Spinal cord (tissue), 10 donors: ENCODE results near the gene SH3PXD2B. TPM values are rescaled to one million over a fixed set of nuclear protein-coding genes. Genes with fewer than 3 reads are reported as not detected.

ENCODE experiments used
- DNase-seq, 6 donors: peaks; one replicate each; pipeline versions ENCODE4 v3.0.0 to v3.0.0-alpha.2; 2013 to 2015; ENCODE audit warnings: low spot score in 6 of 6, low read depth in 4 of 6
- H3K27ac ChIP-seq: one replicate; pipeline ENCODE4 v1.5.1; 2013; ENCODE audit warnings: low read depth, low read length, control low read depth
- H3K27me3 ChIP-seq: one replicate; pipeline ENCODE4 v1.6.1; 2013; ENCODE audit warnings: low read length; ENCODE audit not compliant: control insufficient read depth, insufficient read depth
- H3K36me3 ChIP-seq: one replicate; pipeline ENCODE4 v1.6.1; 2013; ENCODE audit warnings: low read length; ENCODE audit not compliant: control insufficient read depth, insufficient read depth
- H3K4me1 ChIP-seq: one replicate; pipeline ENCODE4 v1.6.1; 2013; ENCODE audit warnings: low read length; ENCODE audit not compliant: control insufficient read depth, insufficient read depth
- H3K4me3 ChIP-seq: one replicate; pipeline ENCODE4 v1.5.1; 2013; ENCODE audit warnings: low read depth, low read length, control low read depth
- H3K9me3 ChIP-seq: one replicate; pipeline ENCODE4 v1.6.1; 2013; ENCODE audit warnings: low read length; ENCODE audit not compliant: control insufficient read depth, insufficient read depth
- WGBS: methylation state at CpG from one replicate; pipeline ENCODE4 v1.1.5; 2013; ENCODE audit warnings: missing lambda C conversion rate; ENCODE audit not compliant: insufficient coverage; 5-methylcytosine and 5-hydroxymethylcytosine counted together
- polyA plus RNA-seq, 2 donors: library from polyadenylated mRNA; unstranded; fragments of 120-200 nt; gene quantifications; one replicate each; pipeline ENCODE4 v1.2.1, GENCODE V29; 2013; ENCODE audit not compliant: insufficient read length in 2 of 2
- total RNA-seq, 2 donors: library from RNA; depleted of rRNA in 1 of 2; stranded (reverse); fragments of 120-200 nt in 1 of 2; fragments of >200 nt in 1 of 2; gene quantifications; one replicate each; pipeline versions ENCODE4 v1.2.3 to v1.2.4, GENCODE V29; 2013 to 2014
- donor health status: healthy.

SH3PXD2B gene
- total and polyA plus RNA-seq, 4 donors: 18.3 to 64.8 (median 42.5) TPM

- 100% methylated on average over 1 of the region's 2 CpGs for whole genome bisulfite sequencing
- no peak overlapping the region for H3K27ac ChIP-seq
- H3K4me1 ChIP-seq: peaks cover 66% of the 10 kb centered on the region
- H3K4me3 ChIP-seq: no peak overlapping the region
- no peaks in the 10 kb centered on the region for H3K9me3 ChIP-seq
- H3K36me3 ChIP-seq: peaks cover 5% of the 10 kb centered on the region
- no peaks in the 10 kb centered on the region for H3K27me3 ChIP-seq
- DNase-seq: no peak
Measured at GRCh38 chr5:172430354-172430753, 24.0 kb downstream of the SH3PXD2B start.

DNA sequence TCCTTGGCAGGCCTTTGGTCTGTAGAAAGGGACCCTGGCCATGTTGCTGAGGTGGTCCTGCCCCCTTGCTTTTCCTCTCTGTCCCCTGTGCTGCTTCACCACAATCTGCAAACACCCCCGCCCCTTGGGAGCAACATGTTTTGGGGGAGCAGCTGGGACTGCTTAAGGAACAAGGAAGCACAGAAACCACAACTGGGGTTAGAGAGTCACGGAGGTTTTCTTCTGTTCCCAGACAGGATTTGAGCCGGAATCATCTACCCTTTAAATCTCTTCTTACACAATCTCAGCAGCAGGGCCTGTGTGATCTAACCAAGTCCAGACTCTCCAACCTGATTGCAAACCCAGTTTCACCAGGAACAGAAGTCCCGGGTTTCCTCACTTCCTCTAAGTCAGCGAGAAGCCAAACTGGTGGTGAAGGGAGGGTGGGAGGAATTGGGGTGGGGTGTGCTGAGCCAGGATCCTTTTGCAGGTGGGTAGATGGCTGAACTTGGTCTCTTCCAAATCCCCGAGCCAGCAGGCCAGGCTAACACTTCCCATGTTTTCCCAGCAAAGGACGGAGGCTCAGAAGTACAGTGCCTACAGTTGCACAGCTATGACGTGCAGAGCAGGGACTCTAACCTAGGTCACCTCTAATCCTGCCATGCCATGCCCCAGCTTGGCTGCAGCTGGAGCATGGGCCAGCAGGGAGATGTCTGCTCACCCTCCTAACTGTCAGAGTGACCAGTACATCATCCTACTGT lies 25.0 kb downstream of the SH3PXD2B start:
- H3K36me3 ChIP-seq: peaks cover 8% of the 10 kb centered on the region
- H3K4me1 ChIP-seq: peaks cover 67% of the 10 kb centered on the region
- H3K27me3 ChIP-seq: no peaks in the 10 kb centered on the region
- H3K27ac ChIP-seq: no peak overlapping the region
- H3K4me3 ChIP-seq: no peak overlapping the region
- H3K9me3 ChIP-seq: no peaks in the 10 kb centered on the region
- WGBS: 75% methylated on average over 4 of the region's 8 CpGs
- no peak for DNase-seq

DNA sequence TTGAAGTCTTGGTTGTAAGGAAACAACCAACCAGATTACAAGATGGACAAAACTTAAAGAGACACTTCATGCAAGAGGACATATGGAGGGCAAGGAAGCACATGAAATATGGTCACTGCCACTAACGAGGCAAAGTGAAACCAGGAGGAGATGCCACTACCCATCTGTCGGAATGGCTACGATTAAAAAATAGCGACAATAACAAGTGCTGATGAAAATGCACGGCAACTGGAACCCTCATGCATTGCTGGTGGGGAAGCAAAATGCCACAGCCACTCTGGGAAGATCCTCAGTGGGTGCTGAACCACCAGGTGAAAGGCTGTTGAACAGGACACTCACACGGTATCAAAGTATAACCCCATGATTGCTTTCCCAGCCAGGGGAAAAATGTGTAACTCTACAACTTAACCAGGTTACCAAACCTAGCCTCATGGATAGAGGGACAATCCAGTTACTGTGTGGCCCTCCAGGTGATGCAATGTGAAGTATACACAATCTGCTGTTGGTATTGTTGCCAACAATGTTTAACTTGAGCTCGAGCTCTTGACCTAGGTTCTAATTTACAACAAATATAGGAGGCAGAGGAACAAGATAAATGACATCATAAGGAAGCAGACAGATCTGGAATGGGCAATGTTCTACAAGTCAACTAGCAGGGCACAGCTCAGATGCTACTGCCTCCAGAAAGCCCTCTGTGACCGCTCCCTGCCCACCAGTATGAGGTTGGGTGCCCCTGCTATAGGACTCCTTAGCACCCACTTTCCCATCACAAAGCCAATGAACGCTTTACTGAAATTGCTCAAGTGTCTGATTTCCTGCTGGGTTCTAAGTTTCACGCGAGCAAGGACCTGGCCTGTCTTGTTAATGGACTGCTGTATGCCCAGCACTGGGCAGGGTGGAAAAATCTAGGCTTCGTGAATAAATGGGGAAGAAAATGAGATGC lies 25.8 kb downstream of the SH3PXD2B start:
- no peak overlapping the region for H3K4me3 ChIP-seq
- H3K4me1 ChIP-seq: peaks cover 60% of the 10 kb centered on the region
- H3K27me3 ChIP-seq: no peaks in the 10 kb centered on the region
- H3K9me3 ChIP-seq: no peaks in the 10 kb centered on the region
- H3K27ac ChIP-seq: no peak overlapping the region
- H3K36me3 ChIP-seq: peaks cover 11% of the 10 kb centered on the region
- 91% methylated on average over 11 of the region's 12 CpGs for WGBS
- DNase-seq: no peak

- DNase-seq: no peak
- Histone ChIP-seq H3K9me3 (no peaks in the 10 kb centered on the region), H3K4me3 (no peak overlapping the region), H3K27ac (no peak overlapping the region), H3K4me1 (peaks cover 64% of the 10 kb centered on the region), H3K36me3 (peaks cover 14% of the 10 kb centered on the region), H3K27me3 (no peaks in the 10 kb centered on the region)
- WGBS: 94% methylated on average over 2 of the region's 5 CpGs
Measured at GRCh38 chr5:172427202-172427601, 27.1 kb downstream of the SH3PXD2B start.

DNA sequence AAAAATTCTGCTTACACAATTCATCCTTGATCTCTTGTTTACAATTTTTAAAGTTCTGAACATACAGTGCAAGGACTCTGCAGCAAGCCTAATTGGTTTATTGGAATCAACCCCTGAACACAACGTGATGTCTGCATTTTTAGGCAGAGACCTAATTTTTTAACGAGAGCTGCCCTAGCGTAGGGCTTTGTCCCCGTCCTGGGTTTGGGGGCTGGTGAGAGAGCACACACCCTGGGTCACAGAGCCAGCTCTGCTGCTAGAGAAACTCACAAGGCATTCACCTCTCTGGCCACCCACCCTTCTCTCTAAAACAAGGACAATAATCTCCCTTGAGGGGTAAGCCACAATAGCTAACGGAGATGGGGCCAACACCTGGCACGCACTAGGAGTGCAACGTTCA lies 28.2 kb downstream of the SH3PXD2B start:
- H3K27ac ChIP-seq: peak overlapping the region; percentile 57
- no peak overlapping the region for H3K4me3 ChIP-seq
- no peaks in the 10 kb centered on the region for H3K9me3 ChIP-seq
- peaks cover 17% of the 10 kb centered on the region for H3K36me3 ChIP-seq
- no peaks in the 10 kb centered on the region for H3K27me3 ChIP-seq
- no CpG with 5 or more reads among the region's 7 CpGs for WGBS
- no peak for DNase-seq
- H3K4me1 ChIP-seq: peaks cover 68% of the 10 kb centered on the region

DNA sequence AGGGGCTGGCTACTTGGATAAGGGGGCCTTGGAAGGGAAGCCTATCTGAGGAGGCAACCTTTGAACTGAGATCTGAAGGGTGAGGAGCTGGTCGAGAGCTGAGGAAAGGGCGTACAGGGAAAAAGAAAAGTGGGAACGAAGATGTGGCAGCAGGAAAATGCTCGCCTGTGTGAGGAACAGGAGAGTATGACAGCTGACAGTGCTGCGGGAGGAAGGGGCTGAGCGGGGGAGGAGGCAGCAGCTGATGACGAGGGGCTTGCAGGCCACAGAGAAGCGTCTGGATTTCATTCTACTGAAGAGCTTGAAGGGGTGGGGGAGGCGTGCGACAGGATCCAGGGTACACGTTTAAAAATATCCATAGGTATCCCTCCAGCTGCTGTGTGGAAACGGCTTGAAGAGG lies 28.9 kb downstream of the SH3PXD2B start:
- 54% methylated on average over 12 of the region's 12 CpGs for WGBS
- H3K4me1 ChIP-seq: peaks cover 68% of the 10 kb centered on the region
- H3K9me3 ChIP-seq: no peaks in the 10 kb centered on the region
- H3K27me3 ChIP-seq: no peaks in the 10 kb centered on the region
- H3K27ac ChIP-seq: peak overlapping the region; percentile 27
- peaks cover 19% of the 10 kb centered on the region for H3K36me3 ChIP-seq
- H3K4me3 ChIP-seq: no peak overlapping the region
- peak in 1 of 6 donors; percentile 55 for DNase-seq

- H3K27ac ChIP-seq: peak overlapping the region; percentile 27
Measured at GRCh38 chr5:172424808-172425207, 29.5 kb downstream of the SH3PXD2B start.

DNA sequence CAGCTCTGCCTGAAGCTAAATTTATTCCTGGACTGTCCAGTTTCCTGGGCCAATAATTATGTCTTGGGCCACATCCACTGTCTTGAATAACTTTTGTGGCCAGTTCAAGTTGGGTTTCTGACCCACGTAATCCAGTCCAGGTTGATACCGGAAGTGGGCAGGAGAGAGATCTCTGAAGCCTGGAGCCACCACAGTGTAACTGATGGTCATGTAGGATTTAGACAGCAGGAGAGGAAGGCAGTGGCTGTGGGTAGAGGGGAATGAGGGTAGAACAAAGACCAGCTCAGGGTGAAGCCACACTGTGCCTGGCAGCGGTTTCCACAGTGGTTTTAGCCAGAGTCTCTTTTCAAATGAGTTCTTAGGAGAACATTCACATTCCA lies 30.2 kb downstream of the SH3PXD2B start:
- Histone ChIP-seq H3K9me3 (no peaks in the 10 kb centered on the region), H3K4me1 (peaks cover 66% of the 10 kb centered on the region), H3K27me3 (no peaks in the 10 kb centered on the region), H3K27ac (peak overlapping the region; percentile 27), H3K4me3 (no peak overlapping the region), H3K36me3 (peaks cover 16% of the 10 kb centered on the region)
- no peak for DNase-seq
- WGBS: 93% methylated on average over 2 of the region's 3 CpGs

More at GRCh38 chr5:172424808-172425207, 29.5 kb downstream of the SH3PXD2B start:
- peaks cover 66% of the 10 kb centered on the region for H3K4me1 ChIP-seq
- H3K27me3 ChIP-seq: no peaks in the 10 kb centered on the region
- H3K4me3 ChIP-seq: no peak overlapping the region
- WGBS: 64% methylated on average over 5 of the region's 6 CpGs
- H3K9me3 ChIP-seq: no peaks in the 10 kb centered on the region
- H3K36me3 ChIP-seq: peaks cover 16% of the 10 kb centered on the region
- DNase-seq: no peak

DNA sequence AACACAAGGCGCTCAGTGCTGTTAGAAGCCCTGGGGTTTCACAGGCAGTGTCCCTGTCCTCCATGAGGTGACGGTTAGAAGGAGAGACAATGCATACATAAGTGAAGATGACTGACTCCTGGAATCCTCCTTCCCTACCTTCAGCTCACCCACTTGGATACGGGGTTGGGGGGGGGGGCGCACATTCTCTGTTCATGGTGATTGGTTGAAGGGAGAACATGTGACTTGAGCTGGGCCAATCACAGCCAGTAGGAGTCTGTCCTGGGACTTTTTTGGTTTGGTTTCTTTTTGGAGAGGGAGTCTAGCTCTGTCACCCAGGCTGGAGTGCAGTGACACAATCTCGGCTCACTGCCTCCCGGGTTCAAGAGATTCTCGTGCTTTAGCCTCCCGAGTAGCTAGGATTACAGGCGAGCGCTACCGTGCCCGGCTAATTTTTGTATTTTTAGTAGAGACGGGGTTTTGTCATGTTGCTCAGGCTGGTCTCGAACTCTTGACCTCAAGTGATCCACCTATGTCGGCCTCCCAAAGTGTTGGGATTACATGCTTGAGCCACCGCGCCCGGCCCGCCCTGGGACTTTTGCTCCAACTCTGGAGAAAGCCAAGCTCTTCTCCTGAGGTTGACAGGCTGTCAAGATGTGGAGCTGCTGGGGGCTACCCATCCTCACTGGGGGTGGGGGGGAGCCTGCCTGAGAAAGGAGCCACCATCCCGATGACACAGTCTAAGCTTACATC lies 30.8 kb downstream of the SH3PXD2B start:
- H3K27ac ChIP-seq: no peak overlapping the region
- no peak for DNase-seq
- peaks cover 17% of the 10 kb centered on the region for H3K36me3 ChIP-seq
- no peaks in the 10 kb centered on the region for H3K27me3 ChIP-seq
- WGBS: 98% methylated on average over 15 of the region's 20 CpGs
- H3K9me3 ChIP-seq: no peaks in the 10 kb centered on the region
- H3K4me1 ChIP-seq: peaks cover 67% of the 10 kb centered on the region
- no peak overlapping the region for H3K4me3 ChIP-seq
